ENCODE measurements around the gene SAMD4B. TPM values are rescaled to one million over a fixed set of nuclear protein-coding genes. Genes with fewer than 3 reads are reported as not detected.
"Not testable (repeated sequence)": the region's sequence is repeated elsewhere in the genome, so short reads cannot be mapped to it uniquely, and the experiment has no call there.

SAMD4B gene
- total RNA-seq, 2 experiments from 2014 or later, result 59.4 to 60.0 TPM

DNA sequence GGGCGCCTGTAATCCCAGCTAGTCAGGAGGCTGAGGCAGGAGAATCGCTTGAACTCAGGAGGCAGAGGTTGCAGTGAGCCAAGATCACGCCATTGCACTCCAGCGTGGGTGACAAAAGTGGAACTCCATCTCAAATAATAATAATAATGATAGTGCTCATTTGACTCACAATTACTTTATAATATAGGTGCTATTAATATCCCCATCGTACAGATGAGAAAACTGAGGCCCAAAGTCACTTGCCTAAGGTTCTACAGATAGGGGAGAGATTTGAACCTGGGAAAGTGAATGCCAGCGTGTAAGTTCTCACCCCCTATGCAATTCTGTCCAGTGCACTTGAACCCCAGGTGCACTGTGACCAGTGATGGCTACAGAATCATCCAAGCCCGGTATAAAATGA lies 12.3 kb upstream of the SAMD4B start:
- POLR2A ChIA-PET, result interaction anchor here (0.7 kb wide), 2 partner anchors 12 to 170 kb away, joined by 3 read pairs; partner anchors contain the start of gene SAMD4B
- no peaks in the 10 kb centered on the region for H4K20me1 ChIP-seq (ENCODE audit: insufficient read depth, low read length)

DNA sequence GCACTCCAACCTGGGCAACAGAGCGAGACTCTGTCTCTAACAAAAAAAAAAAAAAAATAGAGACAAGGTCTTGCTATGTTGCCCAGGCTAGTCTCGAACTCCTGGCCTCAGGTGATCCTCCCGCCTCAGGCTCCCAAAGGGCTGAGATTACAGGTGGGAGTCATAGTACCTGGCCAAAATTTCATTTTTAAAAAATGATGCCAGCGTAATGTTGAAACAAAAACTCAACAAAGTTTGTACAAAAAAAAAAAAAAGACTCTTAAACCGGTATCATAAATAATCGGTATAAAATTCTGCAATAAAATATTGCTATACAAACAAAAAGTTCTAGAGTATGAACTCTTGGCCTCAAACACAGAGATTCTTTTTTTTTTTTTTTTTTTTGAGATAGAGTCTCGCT lies 9.9 kb upstream of the SAMD4B start:
- H3K79me2 ChIP-seq (ENCODE audit: insufficient read depth, low read depth, low read length), result peaks cover 19% of the 10 kb centered on the region; the same call in 1 of the 2 replicates
- TF ChIP-seq CTCF (conservative IDR thresholded peaks at IDR 0.05; ENCODE audit: low read length), result no peak
- no peak for TF ChIP-seq EZH2phosphoT487 (IDR thresholded peaks at IDR 0.05; ENCODE audit: borderline replicate concordance, low read depth, low read length)
- peaks cover 15% of the 10 kb centered on the region; the same call in 1 of the 2 replicates for H3K36me3 ChIP-seq (ENCODE audit: insufficient read depth, low read length)
- no peak overlapping the region for H3K4me3 ChIP-seq (ENCODE audit: low read depth, low read length, poor library complexity, severe bottlenecking)
- ChIA-PET CTCF (ENCODE audit: unreplicated experiment) (no interaction called here), POLR2A (no interaction called here)
- intact Hi-C loops (cut with micrococcal nuclease; ENCODE audit: unreplicated experiment), result no loop called here
- H3K4me2 ChIP-seq (ENCODE audit: low read length), result no peak overlapping the region
- DNase-seq (ENCODE audit: low spot score), result no peak
- H3K27ac ChIP-seq (ENCODE audit: low read depth, low read length, poor library complexity, severe bottlenecking), result no peak overlapping the region
- H3K9me2 ChIP-seq (ENCODE audit: insufficient read depth, low read length), result no peaks in the 10 kb centered on the region
- H2AFZ ChIP-seq (ENCODE audit: low read length), result no peak overlapping the region
- H4K20me1 ChIP-seq (ENCODE audit: insufficient read depth, low read length), result no peaks in the 10 kb centered on the region
- H3K9me3 ChIP-seq (ENCODE audit: low read length), result no peaks in the 10 kb centered on the region
- no TSS peak for BruUV-seq (replicated peaks)
- H3K4me1 ChIP-seq (ENCODE audit: insufficient read depth, low read length, poor library complexity, severe bottlenecking), result peaks cover 25% of the 10 kb centered on the region

More for the DNA sequence above, 12.3 kb upstream of the SAMD4B start:
- CTCF ChIA-PET (ENCODE audit: unreplicated experiment), result interaction anchor here (0.6 kb wide), 1 partner anchor 12 kb away, joined by 3 read pairs; the partner anchor contains the start of gene SAMD4B
- Histone ChIP-seq H3K4me1 (ENCODE audit: insufficient read depth, low read length, poor library complexity, severe bottlenecking) (peaks cover 9% of the 10 kb centered on the region), H2AFZ (ENCODE audit: low read length) (no peak overlapping the region), H3K36me3 (ENCODE audit: insufficient read depth, low read length) (peaks cover 19% of the 10 kb centered on the region; the same call in 1 of the 2 replicates), H3K9me3 (ENCODE audit: low read length) (no peaks in the 10 kb centered on the region), H3K4me3 (ENCODE audit: low read depth, low read length, poor library complexity, severe bottlenecking) (no peak overlapping the region), H3K9me2 (ENCODE audit: insufficient read depth, low read length) (no peaks in the 10 kb centered on the region), H3K4me2 (ENCODE audit: low read length) (no peak overlapping the region), H3K79me2 (ENCODE audit: insufficient read depth, low read depth, low read length) (peaks cover 14% of the 10 kb centered on the region; the same call in 1 of the 2 replicates), H3K27ac (ENCODE audit: low read depth, low read length, poor library complexity, severe bottlenecking) (no peak overlapping the region)
- intact Hi-C loops (cut with micrococcal nuclease; ENCODE audit: unreplicated experiment), result no loop called here
- no peak for DNase-seq (ENCODE audit: low spot score)
- BruUV-seq (replicated peaks), result no TSS peak
- TF ChIP-seq CTCF (conservative IDR thresholded peaks at IDR 0.05; ENCODE audit: low read length) (no peak), EZH2phosphoT487 (IDR thresholded peaks at IDR 0.05; ENCODE audit: borderline replicate concordance, low read depth, low read length) (no peak)

DNA sequence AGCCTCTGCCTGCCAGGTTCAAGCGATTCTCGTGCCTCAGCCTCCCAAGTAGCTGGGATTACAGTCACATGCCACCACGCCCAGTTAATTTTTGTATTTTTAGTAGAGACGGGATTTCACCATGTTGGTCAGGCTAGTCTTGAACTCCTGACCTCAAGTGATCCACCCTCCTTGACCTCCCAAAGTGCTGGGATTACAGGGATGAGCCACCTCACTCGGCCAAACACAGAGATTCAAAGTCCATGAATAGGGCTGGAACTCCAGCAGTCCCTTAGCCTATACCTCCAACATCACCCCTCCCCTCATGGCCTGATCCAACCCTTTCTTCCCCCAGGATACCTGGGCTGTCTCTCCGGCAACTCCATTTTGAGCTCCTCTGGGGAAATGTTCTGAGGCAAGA lies 9.5 kb upstream of the SAMD4B start:
- H4K20me1 ChIP-seq (ENCODE audit: insufficient read depth, low read length); H2AFZ ChIP-seq (ENCODE audit: low read length); POLR2A ChIA-PET; H3K9me3 ChIP-seq (ENCODE audit: low read length); H3K27ac ChIP-seq (ENCODE audit: low read depth, low read length, poor library complexity, severe bottlenecking); intact Hi-C loops (cut with micrococcal nuclease; ENCODE audit: unreplicated experiment); DNase-seq (ENCODE audit: low spot score); H3K4me2 ChIP-seq (ENCODE audit: low read length); BruUV-seq (replicated peaks); H3K4me3 ChIP-seq (ENCODE audit: low read depth, low read length, poor library complexity, severe bottlenecking); H3K9me2 ChIP-seq (ENCODE audit: insufficient read depth, low read length); CTCF ChIA-PET (ENCODE audit: unreplicated experiment): not testable (repeated sequence)
- H3K36me3 ChIP-seq (ENCODE audit: insufficient read depth, low read length), result peaks cover 11% of the 10 kb centered on the region; the same call in 1 of the 2 replicates
- H3K79me2 ChIP-seq (ENCODE audit: insufficient read depth, low read depth, low read length), result peaks cover 19% of the 10 kb centered on the region; the same call in 1 of the 2 replicates
- H3K4me1 ChIP-seq (ENCODE audit: insufficient read depth, low read length, poor library complexity, severe bottlenecking), result peaks cover 29% of the 10 kb centered on the region
